H9 (cell line): ENCODE measurements around the gene AP4E1. TPM values are rescaled to one million over a fixed set of nuclear protein-coding genes. Genes with fewer than 3 reads are reported as not detected.

ENCODE experiments used
- DNase-seq: peaks from one replicate; pipeline ENCODE4 v3.0.0-alpha.2; 2017
- H2AFZ ChIP-seq: one replicate; pipeline ENCODE4 v1.6.1; 2013; ENCODE audit warnings: mild to moderate bottlenecking, low read length, control low read depth, moderate library complexity
- H2AK5ac ChIP-seq: 2 replicates; pipeline ENCODE4 v1.6.1; 2013; ENCODE audit warnings: low read length, control low read depth, mixed read lengths; ENCODE audit not compliant: insufficient read length
- H2BK120ac ChIP-seq: one replicate; pipeline ENCODE4 v1.6.1; 2013; ENCODE audit warnings: low read depth, mild to moderate bottlenecking, low read length, control low read depth, inconsistent platforms; ENCODE audit not compliant: poor library complexity, severe bottlenecking
- H2BK12ac ChIP-seq: 2 replicates; pipeline ENCODE4 v1.6.1; 2013; ENCODE audit warnings: low read length, control low read depth, mixed read lengths, low read depth; ENCODE audit not compliant: insufficient read length
- H2BK15ac ChIP-seq: 2 replicates; pipeline ENCODE4 v1.6.1; 2013; ENCODE audit warnings: low read depth, low read length, control low read depth
- H2BK20ac ChIP-seq: one replicate; pipeline ENCODE4 v1.6.1; 2013; ENCODE audit warnings: low read depth, mild to moderate bottlenecking, low read length, control low read depth, inconsistent platforms; ENCODE audit not compliant: poor library complexity, severe bottlenecking
- H2BK5ac ChIP-seq: 2 replicates; pipeline ENCODE4 v1.6.1; 2013; ENCODE audit warnings: low read length, control low read depth, mixed read lengths; ENCODE audit not compliant: insufficient read length
- H3K14ac ChIP-seq: 2 replicates; pipeline ENCODE4 v1.6.1; 2013; ENCODE audit warnings: low read length, control low read depth; ENCODE audit not compliant: insufficient read depth
- H3K18ac ChIP-seq: 2 replicates; pipeline ENCODE4 v1.6.1; 2013; ENCODE audit warnings: low read depth, mild to moderate bottlenecking, mixed read lengths, low read length, control low read depth; ENCODE audit not compliant: insufficient read length
- H3K23ac ChIP-seq: 2 replicates; pipeline ENCODE4 v1.6.1; 2013; ENCODE audit warnings: low read length, control low read depth, mixed read lengths, low read depth; ENCODE audit not compliant: insufficient read length
- H3K23me2 ChIP-seq: 2 replicates; pipeline ENCODE4 v1.6.1; 2013; ENCODE audit warnings: low read depth, mild to moderate bottlenecking, mixed read lengths, low read length, control low read depth; ENCODE audit not compliant: insufficient read length, poor library complexity, severe bottlenecking
- H3K27ac ChIP-seq: 2 replicates; pipeline ENCODE4 v1.5.1; 2013; ENCODE audit warnings: low read length, control low read depth, mixed read lengths, low read depth; ENCODE audit not compliant: insufficient read length
- H3K27me3 ChIP-seq: 2 replicates; pipeline ENCODE4 v1.6.1; 2013; ENCODE audit warnings: low read length, control low read depth, inconsistent platforms; ENCODE audit not compliant: insufficient read depth
- H3K4ac ChIP-seq: 2 replicates; pipeline ENCODE4 v1.6.1; 2013; ENCODE audit warnings: low read depth, mild to moderate bottlenecking, control low read depth, inconsistent platforms, low read length, moderate library complexity
- H3K4me1 ChIP-seq: 2 replicates; pipeline ENCODE4 v1.6.1; 2013; ENCODE audit warnings: low read length, control low read depth, inconsistent platforms; ENCODE audit not compliant: insufficient read depth
- H3K4me2 ChIP-seq: 2 replicates; pipeline ENCODE4 v1.6.1; 2013; ENCODE audit warnings: low read length, control low read depth, mixed read lengths; ENCODE audit not compliant: insufficient read length, insufficient read depth
- H3K56ac ChIP-seq: 2 replicates; pipeline ENCODE4 v1.6.1; 2013; ENCODE audit warnings: low read depth, mild to moderate bottlenecking, mixed read lengths, low read length, control low read depth; ENCODE audit not compliant: insufficient read length
- H3K79me1 ChIP-seq: 2 replicates; pipeline ENCODE4 v1.6.1; 2013; ENCODE audit warnings: low read depth, mild to moderate bottlenecking, moderate library complexity, low read length, control low read depth, inconsistent platforms; ENCODE audit not compliant: insufficient read depth, poor library complexity, severe bottlenecking
- H3K79me2 ChIP-seq: 2 replicates; pipeline ENCODE4 v1.6.1; 2013; ENCODE audit warnings: low read length, control low read depth, inconsistent platforms; ENCODE audit not compliant: insufficient read depth
- H3K9ac ChIP-seq: 2 replicates; pipeline ENCODE4 v1.6.1; 2013; ENCODE audit warnings: low read length, control low read depth, mixed read lengths; ENCODE audit not compliant: insufficient read length; ENCODE audit errors: extremely low read depth
- H3K9me3 ChIP-seq: one replicate; pipeline ENCODE4 v1.6.1; 2013; ENCODE audit warnings: low read depth, low read length, inconsistent platforms; ENCODE audit not compliant: control insufficient read depth
- H3T11ph ChIP-seq: one replicate; pipeline ENCODE4 v1.6.1; 2013; ENCODE audit warnings: mild to moderate bottlenecking, low read length, control low read depth, inconsistent platforms
- H4K20me1 ChIP-seq: one replicate; pipeline ENCODE4 v1.6.1; 2013; ENCODE audit not compliant: control insufficient read depth, insufficient read length, insufficient read depth
- H4K5ac ChIP-seq: 2 replicates; pipeline ENCODE4 v1.6.1; 2013; ENCODE audit warnings: low read depth, mild to moderate bottlenecking, mixed read lengths, low read length, control low read depth; ENCODE audit not compliant: insufficient read length
- H4K8ac ChIP-seq: replicated peaks from 2 replicates; pipeline ENCODE4 v1.6.1; 2013; ENCODE audit warnings: low read length, control low read depth, mixed read lengths, low read depth; ENCODE audit not compliant: insufficient read length
- H4K91ac ChIP-seq: 2 replicates; pipeline ENCODE4 v1.6.1; 2013; ENCODE audit warnings: low read depth, mild to moderate bottlenecking, moderate library complexity, mixed read lengths, low read length, control low read depth; ENCODE audit not compliant: insufficient read length
- H3K27ac Mint-ChIP-seq, 3 experiments: 2 replicates in 2 of 3; 3 replicates in 1 of 3; pipeline ENCODE4 v1.8.0; 2020 to 2021; ENCODE audit warnings: mixed read lengths in 3 of 3, mild to moderate bottlenecking in 1 of 3, moderate library complexity in 1 of 3
- H3K27me3 Mint-ChIP-seq: 2 replicates; pipeline ENCODE4 v1.8.0; 2021; ENCODE audit warnings: low read depth, mild to moderate bottlenecking, moderate library complexity, mixed read lengths
- H3K36me3 Mint-ChIP-seq, 3 experiments: 2 replicates in 2 of 3; 3 replicates in 1 of 3; pipeline ENCODE4 v1.8.0; 2020 to 2021; ENCODE audit warnings: low read depth in 3 of 3, mixed read lengths in 3 of 3; ENCODE audit not compliant: insufficient read depth in 1 of 3
- H3K4me1 Mint-ChIP-seq, 2 experiments: 2 replicates each; pipeline ENCODE4 v1.8.0; 2020; ENCODE audit warnings: mixed read lengths in 2 of 2
- H3K4me3 Mint-ChIP-seq, 2 experiments: 2 replicates in 1 of 2; 3 replicates in 1 of 2; pipeline ENCODE4 v1.8.0; 2020 to 2021; ENCODE audit warnings: mild to moderate bottlenecking in 2 of 2, mixed read lengths in 2 of 2, moderate library complexity in 1 of 2
- H3K9me3 Mint-ChIP-seq, 2 experiments: 2 replicates in 1 of 2; 3 replicates in 1 of 2; pipeline ENCODE4 v1.8.0; 2020; ENCODE audit warnings: mild to moderate bottlenecking in 2 of 2, mixed read lengths in 2 of 2, moderate library complexity in 1 of 2
- CTCF ChIP-seq: fragments of 200-600 bp; sonication (generic); conservative IDR thresholded peaks from 3 replicates; pipeline ENCODE4 v1.8.0; 2021; ENCODE audit warnings: antibody characterized with exemption, mild to moderate bottlenecking
- WGBS: extraction: QIAGEN DNeasy Blood & Tissue Kit; methylation state at CpG from one replicate; pipeline ENCODE4 v1.1.7; 2013; ENCODE audit warnings: missing lambda C conversion rate, low lambda C conversion rate, mixed read lengths; ENCODE audit not compliant: insufficient read length; ENCODE audit errors: extremely low coverage; 5-methylcytosine and 5-hydroxymethylcytosine counted together
- total RNA-seq: library from RNA; stranded (reverse); gene quantifications from 2 replicates; pipeline ENCODE4 v1.2.1, GENCODE V29; 2021

Gene AP4E1
- total RNA-seq, 1 experiment from 2014 or later, result 13.8 TPM

DNA sequence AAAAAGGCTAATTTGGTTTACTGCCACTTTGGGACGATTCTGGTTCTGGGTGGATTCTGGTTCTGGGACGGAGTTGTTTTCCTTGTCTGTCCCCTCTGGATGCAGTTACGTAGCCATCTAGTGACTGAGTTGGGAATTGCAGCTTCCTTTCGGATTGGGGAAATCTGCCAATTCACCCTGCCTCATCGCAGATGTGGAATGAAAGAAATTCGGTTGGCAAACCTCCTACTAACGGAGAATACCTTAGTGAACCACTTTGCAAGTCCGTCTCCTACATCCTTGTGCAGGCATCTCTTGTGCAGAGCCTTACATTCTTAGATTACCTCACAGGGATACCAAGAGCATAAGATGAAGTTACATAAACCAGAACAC lies 31.5 kb upstream of the AP4E1 start:
- Histone ChIP-seq H3K18ac (no peak overlapping the region), H3K23me2 (no peaks in the 10 kb centered on the region), H2BK120ac (no peak overlapping the region), H3K23ac (no peak overlapping the region), H3K14ac (no peak overlapping the region), H4K5ac (no peak overlapping the region), H2BK15ac (no peak overlapping the region), H3T11ph (no peak overlapping the region), H3K4me1 (no peaks in the 10 kb centered on the region), H3K79me2 (no peaks in the 10 kb centered on the region), H2BK5ac (no peak overlapping the region), H2BK12ac (no peak overlapping the region), H4K8ac (no peak overlapping the region), H3K56ac (no peak overlapping the region), H3K9ac (no peak overlapping the region), H4K91ac (no peak overlapping the region), H3K79me1 (no peaks in the 10 kb centered on the region), H2AK5ac (no peak overlapping the region), H3K27me3 (no peaks in the 10 kb centered on the region), H3K4me2 (peak overlapping the region; percentile 20), H3K4ac (no peak overlapping the region), H3K27ac (no peak overlapping the region), H3K9me3 (no peaks in the 10 kb centered on the region), H4K20me1 (no peaks in the 10 kb centered on the region), H2BK20ac (no peak overlapping the region), H2AFZ (peak overlapping the region; percentile 58)
- DNase-seq, result peak; percentile 85
- Mint-ChIP-seq H3K9me3 (no peaks in the 10 kb centered on the region), H3K27ac (peak overlapping the region in 1 of 3 experiments; percentile 72; a peak in 2 of 7 replicates), H3K36me3 (no peaks in the 10 kb centered on the region), H3K4me1 (peaks cover 4 to 5% of the 10 kb centered on the region in 2 experiments; a peak in 3 of 4 replicates), H3K27me3 (peaks cover under 1% of the 10 kb centered on the region), H3K4me3 (no peak overlapping the region)
- peak; percentile 92 for TF ChIP-seq CTCF
- WGBS, result no CpG with 5 or more reads among the region's 8 CpGs
